AG04449 (cell line): ENCODE data around the gene RANBP17.

Experiments used
- CTCF ChIA-PET: fragments of 350-600 bp; formaldehyde crosslinking; extraction: SDS; loops from one replicate; lab custom pipeline; 2021; ENCODE audit warnings: antibody characterized with exemption; lab: Yijun Ruan, JAX
- POLR2A ChIA-PET: fragments of 400-600, 350-600 bp; formaldehyde crosslinking; extraction: SDS; loops from one replicate; lab custom pipeline; 2020; ENCODE audit warnings: antibody characterized with exemption, inconsistent platforms; lab: Yijun Ruan, JAX
- DNase-seq: peaks from one replicate; pipeline ENCODE4 v3.0.0-alpha.2; 2010; ENCODE audit warnings: low read depth, low spot score
- H3K4me3 ChIP-seq: 2 replicates; pipeline ENCODE4 v1.5.1; 2011; ENCODE audit warnings: low read depth, mild to moderate bottlenecking, control low read depth, low read length
- CTCF ChIP-seq: IDR thresholded peaks from one replicate; pipeline ENCODE4 v1.5.1; 2011; ENCODE audit warnings: mild to moderate bottlenecking, moderate library complexity, low read length, control low read depth, inconsistent platforms; ENCODE audit not compliant: insufficient read depth; ENCODE audit errors: missing control alignments

RANBP17 gene

DNA sequence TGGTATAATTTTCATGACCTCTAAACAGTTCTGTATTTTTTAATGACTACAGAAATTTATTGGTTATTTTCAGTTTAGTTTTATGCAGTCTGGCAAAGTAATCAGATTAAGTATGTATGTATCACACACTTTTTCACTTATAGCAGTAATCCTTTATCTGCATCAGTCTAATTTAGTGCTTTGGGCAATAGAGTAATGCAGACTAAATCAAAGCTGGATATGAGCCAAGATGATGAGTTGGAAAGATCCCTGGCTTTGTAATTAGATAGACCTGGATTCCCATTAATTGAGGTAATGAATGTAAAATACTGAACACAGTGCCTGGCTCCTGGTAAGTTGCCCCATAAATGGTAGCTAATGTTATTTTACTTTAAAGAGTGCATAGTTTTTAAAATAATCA lies 231.8 kb downstream of the RANBP17 start:
- no peak overlapping the region for H3K4me3 ChIP-seq
- CTCF ChIA-PET = interaction anchor here (1.4 kb wide), 1 partner anchor 10 kb away, joined by 4 read pairs; no protein-coding TSS in a partner anchor
- TF ChIP-seq CTCF = no peak
- no peak for DNase-seq
- POLR2A ChIA-PET = no interaction called here

- POLR2A ChIA-PET = no interaction called here
- no peak overlapping the region for H3K4me3 ChIP-seq
- no peak for DNase-seq
- CTCF ChIA-PET = interaction anchor here (0.9 kb wide), 1 partner anchor 90 kb away, joined by 3 read pairs; no protein-coding TSS in a partner anchor
- no peak for TF ChIP-seq CTCF
These were observed 232.5 kb downstream of the RANBP17 start for GRCh38 chr5:171094356-171094755.

GRCh38 chr5:171102877-171103610 lies 241.2 kb downstream of the RANBP17 start:
- CTCF ChIA-PET = interaction anchor here (1.4 kb wide), 1 partner anchor 10 kb away, joined by 4 read pairs; no protein-coding TSS in a partner anchor
- H3K4me3 ChIP-seq = no peak overlapping the region
- DNase-seq = no peak
- no peak for TF ChIP-seq CTCF
- POLR2A ChIA-PET = no interaction called here

DNA sequence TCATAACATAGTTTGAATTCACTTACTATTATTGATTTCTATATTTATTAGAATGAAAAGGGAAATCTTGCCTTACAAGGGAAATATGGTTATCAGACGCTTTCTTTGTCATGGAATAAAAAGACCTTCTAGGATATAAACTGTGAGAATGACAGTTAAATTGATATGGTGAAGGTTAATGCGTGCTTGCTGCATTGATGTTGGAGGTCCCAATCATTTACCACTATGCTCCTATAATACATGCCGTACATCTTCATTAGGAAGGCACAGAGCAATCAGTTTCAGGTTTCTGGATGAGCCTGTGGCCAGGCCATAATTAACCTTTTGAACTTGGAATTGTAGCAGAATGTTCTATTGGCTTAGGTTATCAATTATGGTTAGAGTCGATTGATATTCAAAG lies 245.9 kb downstream of the RANBP17 start:
- no peak for DNase-seq
- no peak for TF ChIP-seq CTCF
- ChIA-PET POLR2A (no interaction called here), CTCF (no interaction called here)
- no peak overlapping the region for H3K4me3 ChIP-seq

- no peak for DNase-seq
- CTCF ChIA-PET = no interaction called here
- no peak overlapping the region for H3K4me3 ChIP-seq
- no peak for TF ChIP-seq CTCF
- POLR2A ChIA-PET = no interaction called here
These were observed 253.7 kb downstream of the RANBP17 start for GRCh38 chr5:171115519-171115918.

- H3K4me3 ChIP-seq = no peak overlapping the region
- ChIA-PET POLR2A (no interaction called here), CTCF (no interaction called here)
- DNase-seq = no peak
- TF ChIP-seq CTCF = no peak
These were observed 254.9 kb downstream of the RANBP17 start for GRCh38 chr5:171116719-171117118.
